GM21360 (cell line): ENCODE data around the gene LRRTM4.
"Not testable (repeated sequence)": the region's sequence is repeated elsewhere in the genome, so short reads cannot be mapped to it uniquely, and the experiment has no call there.

Source experiments
- ATAC-seq: cut with Tn5 transposase; IDR thresholded peaks from one replicate; pipeline ENCODE4 v1.9.1; 2021; ENCODE audit warnings: mild to moderate bottlenecking, moderate library complexity; ENCODE audit not compliant: unreplicated experiment

LRRTM4 gene

DNA sequence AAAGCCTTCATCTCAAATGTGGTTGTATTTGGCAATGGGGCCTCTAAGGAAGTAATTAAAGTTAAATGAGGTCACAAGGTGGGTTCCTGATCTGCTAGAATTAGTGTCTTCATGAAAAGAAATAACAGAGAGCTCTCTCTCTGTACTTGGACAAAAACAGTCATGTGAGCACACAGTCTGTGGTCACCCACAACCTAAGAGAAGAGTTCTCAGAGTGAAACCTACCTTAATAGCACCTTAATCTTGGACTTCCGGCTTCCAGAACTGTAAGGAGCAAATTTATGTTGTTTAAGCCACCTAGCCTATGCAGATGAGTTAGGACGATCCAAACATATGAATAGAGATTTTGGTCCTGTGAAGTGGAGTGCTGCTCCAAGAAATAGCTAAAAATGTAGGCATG, 758.9 kb downstream of the LRRTM4 start:
- ATAC-seq, result no peak

DNA sequence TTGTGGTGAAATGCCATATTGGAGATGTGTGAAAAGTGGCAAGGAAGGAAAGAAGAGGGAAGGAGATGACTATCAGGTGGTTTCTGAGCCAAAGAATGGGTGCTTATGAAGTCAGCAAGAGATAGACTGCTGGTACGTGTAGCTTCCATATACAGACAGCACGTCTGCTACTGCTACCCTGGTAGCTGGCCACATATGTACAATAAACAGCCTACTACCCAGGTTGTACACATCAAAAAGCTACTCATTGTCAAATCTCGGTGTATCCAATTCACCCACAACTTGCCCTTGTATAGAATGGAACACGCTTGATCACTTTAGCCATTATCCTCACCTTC, 761.8 kb downstream of the LRRTM4 start:
- ATAC-seq, result peak; percentile 19

DNA sequence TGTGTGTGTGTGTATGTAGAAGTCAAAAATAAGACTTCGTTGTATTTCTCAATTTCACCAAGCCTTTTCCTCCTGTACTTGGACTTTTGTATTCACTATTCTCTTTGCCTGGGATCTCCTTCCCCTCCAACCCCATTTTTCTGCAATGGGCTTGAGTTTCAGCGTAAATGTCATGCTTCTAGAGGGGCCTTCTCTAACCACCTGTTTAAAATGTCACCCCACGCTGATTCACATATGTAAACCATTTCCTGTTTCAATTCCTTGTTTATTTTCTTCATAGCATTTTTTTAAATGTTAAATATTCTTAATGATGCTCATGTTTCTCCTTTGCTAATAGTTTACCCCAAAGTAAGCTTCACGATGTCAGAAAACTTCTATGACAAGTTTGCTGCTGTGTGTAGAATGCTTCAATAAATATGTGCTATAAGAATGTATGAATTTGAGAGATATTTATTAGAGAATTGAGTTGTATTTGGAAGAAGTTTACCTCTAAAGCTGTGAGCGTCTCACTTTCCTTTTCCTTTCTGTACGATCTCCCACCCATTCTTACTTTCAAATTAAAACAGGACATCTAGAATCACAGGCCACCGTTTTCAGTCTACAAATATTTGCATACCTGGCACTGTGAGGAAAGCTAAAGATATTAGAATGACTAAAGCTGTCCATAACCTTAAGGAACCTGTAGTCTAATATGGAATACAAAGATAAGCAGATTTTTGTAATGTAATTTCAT, 762.4 kb downstream of the LRRTM4 start:
- ATAC-seq, result peak; percentile 60

DNA sequence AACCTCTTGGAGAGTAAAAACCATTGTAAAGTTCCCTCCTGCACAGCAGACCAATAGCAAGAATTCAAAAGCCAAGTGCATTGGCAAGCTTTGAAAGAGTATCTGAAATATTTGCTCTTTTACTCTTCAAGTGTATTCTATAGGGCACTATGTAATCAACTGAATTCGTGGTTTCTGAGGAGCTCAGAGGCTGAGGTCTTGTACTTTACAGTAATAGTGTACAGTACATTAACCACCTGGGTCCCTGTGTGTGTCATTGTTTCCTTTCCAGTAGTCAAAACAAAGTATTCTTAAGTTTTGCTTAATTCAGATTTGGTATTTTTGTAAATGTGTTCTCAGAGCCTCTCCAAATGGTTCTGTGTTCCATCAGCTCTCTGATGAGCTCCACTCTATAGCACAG, 769.7 kb downstream of the LRRTM4 start:
- no peak for ATAC-seq

GRCh38 chr2:76749858-76750257, 772.3 kb downstream of the LRRTM4 start:
- ATAC-seq, result no peak

DNA sequence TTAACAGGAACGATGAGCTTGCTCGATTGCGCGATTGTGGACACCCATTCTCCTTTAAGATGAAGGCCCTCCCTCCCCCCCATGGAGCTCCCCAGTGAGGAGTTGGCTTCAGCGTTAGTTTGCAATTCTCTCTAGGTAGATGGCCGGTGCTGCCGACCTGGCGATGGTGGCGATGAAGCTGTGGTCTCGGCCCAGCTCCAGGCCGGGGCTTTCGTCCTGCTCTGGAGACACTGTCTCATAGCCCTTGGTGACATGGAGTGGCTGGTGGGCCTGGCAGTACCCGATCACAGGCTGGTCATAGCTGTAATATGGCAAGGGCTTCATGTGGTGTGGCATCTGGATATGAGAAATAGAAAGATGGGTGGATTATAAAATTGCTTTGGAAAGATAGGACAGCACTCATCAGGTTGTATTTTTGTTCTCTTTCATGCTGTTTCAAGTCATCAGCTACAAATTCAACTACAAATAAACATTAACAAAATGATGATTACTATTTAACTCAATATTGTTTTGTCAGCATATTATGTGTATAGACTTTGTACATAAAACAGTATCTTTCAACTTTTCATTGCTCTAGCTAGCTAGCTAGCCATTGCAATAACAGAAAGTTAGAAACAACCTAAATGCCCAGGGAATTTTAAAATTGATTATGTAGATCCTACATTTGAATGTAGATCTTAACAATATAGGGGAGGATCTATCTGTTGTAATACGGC, 773.4 kb downstream of the LRRTM4 start:
- ATAC-seq, result no peak

DNA sequence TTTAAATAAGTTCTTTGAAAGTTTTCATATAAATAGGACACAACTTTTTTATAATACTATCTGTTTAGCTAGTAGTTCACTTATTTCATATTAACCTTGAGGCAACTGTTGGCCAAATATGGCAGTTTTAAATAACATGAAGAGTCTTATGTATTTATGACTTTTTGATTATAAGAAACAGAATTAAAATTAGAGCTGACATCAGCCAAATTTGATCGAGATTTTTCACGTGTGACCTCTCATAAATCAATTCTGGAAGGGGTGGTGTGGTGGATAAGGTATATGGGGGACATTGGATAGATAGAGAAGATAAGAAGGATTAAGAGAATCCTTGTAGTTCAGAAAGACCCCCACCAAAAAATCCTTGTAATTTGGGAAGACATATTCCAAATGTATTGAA, 776.6 kb downstream of the LRRTM4 start:
- ATAC-seq, result no peak

DNA sequence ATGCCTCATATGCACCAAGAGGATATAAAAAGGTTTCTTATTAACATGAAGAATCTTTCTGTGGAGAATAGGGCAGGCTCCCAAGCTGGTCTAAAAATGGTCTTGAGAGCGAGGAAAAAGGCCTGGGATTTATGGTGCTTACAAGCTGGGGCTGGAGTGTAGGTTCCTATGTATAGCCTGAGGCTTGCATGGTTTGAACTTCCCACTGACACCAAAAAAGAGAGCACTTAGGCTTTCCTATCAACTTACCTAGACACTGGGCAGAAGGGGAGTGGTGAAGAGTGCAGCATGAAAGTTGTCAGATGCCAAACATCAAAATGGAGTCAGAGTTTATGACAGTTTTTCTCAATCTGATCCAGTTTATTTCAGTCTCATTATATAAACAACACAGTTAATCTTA, 784.6 kb downstream of the LRRTM4 start:
- no peak for ATAC-seq

GRCh38 chr2:76733736-76734135, 788.4 kb downstream of the LRRTM4 start:
- no peak for ATAC-seq

DNA sequence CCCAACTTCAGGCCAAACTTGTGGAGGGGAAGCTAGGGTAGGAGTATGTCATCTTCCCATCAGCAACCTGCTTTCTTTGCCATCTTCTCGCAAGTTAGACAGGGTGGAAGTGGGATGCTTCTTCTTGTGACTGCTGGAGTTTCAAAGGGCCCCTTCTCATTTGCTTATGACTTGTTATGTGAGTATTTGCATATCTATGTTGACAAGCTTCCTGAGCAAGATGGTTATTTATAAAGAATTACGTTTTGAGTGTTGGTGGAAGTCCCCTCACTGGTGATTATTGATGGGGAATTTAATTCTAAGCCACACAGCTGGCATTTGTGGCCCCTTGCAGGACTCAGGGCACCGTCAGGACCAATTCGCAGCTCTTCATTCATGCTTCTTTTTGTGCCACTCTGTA, 791.0 kb downstream of the LRRTM4 start:
- ATAC-seq, result peak; percentile 86

- ATAC-seq, result no peak
Observed at GRCh38 chr2:76730021-76730420, 792.2 kb downstream of the LRRTM4 start.

GRCh38 chr2:76721226-76721625, 801.0 kb downstream of the LRRTM4 start:
- no peak for ATAC-seq

DNA sequence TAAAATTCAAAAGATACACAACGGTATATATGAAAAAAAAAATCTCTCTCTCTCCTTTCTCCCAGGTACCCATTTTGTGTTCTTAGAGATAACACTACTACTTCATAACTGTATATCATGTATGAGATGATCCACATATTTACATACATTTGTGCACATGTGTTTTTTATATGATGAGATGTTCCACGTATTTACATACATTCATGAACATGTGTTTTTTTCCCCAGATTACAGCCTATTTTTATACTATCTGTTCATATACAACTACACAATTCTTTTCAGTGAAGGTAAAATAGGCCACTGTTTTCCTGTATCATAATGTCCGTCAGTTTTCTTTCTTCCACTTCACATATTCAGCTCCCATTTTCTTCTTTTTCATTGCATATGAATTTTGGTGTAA, 808.9 kb downstream of the LRRTM4 start:
- no peak for ATAC-seq

DNA sequence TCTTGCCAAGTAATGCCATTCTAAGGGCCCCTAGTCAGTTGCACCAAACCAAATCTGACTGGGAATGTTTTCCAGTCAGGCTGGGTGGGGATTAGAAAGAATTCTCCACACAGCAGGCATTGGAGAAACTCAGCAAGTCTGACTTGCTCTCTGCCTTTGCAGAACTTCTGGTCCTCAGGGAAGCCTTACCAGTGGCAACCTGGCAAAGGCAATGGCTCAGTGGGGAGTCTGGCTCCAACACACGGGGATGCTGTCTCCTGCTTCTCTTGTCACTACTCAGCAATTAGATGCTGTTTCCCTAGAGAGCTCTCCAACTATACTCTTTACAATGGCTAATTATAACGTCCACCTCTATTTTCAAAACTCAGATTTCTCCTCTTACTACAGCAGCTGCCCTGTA, 810.7 kb downstream of the LRRTM4 start:
- no peak for ATAC-seq

DNA sequence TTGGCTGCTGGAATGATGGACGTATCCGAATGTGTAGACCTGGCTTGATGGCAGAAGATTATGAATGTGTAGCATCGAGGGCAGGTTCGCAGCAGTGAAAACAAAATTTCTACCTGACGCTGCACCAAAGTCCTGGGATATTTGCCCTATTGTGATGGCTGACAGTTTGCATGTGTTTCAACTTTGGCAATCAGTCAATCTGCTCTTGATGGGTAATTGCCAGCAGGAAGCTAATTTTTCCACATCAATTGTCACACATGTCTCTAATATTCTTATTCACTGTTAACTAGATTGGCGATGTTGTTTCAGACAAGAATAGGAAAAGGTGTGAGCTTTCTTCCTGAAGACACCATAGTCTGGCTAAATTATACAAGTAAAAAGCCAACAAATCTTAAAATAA, 821.3 kb downstream of the LRRTM4 start:
- ATAC-seq, result no peak

GRCh38 chr2:76697998-76698713, 824.0 kb downstream of the LRRTM4 start:
- not testable (repeated sequence) for ATAC-seq
